T47D (cell line): ENCODE measurements around the gene MKRN3.
A peak's percentile ranks its signal among the peaks of the same experiment; 100 is the strongest.

Experiments used
- DNase-seq, 2 experiments: peaks; one replicate each; pipeline versions ENCODE4 v3.0.0 to v3.0.0-alpha.2; 2011 to 2012; ENCODE audit warnings: low read depth in 1 of 2, low spot score in 1 of 2
- JUND ChIP-seq: IDR thresholded peaks from 2 replicates; pipeline ENCODE4 v1.6.1; 2012; ENCODE audit warnings: low read depth
- in situ Hi-C: cut with HindIII; loops from 2 replicates; pipeline ENCODE4 v1.10.0; 2016; ENCODE audit warnings: low sequenced_read_pairs, low pct_unique_long_range_greater_than_20kb

Gene MKRN3

DNA sequence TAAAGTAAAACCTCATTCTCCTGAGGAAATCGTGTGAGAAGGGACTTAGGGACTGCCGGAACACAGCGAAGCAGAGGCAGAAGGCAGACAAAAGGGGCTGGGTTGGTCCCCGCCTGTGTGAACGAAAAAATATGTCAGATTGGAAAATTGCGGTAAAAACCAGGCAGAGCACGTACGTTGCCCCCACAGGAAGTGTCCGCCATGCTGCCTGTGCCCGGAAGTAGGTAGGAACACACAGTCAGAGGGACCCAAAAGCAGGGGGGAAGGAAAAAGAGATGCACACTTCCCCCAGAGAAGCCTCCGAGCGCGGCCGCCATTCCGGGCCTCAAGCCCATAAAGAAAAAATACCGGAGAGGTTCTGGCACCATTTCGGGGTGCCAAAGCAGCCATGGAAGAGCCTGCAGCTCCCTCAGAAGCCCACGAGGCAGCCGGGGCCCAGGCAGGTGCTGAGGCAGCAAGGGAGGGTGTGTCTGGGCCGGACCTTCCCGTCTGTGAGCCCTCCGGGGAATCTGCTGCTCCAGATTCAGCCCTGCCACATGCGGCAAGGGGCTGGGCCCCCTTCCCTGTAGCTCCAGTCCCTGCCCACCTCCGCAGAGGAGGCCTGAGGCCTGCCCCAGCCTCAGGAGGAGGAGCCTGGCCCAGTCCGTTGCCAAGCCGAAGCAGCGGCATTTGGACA, at the start of gene MKRN3:
Gene MKRN3, plus strand, starts transcription at position 280 of the 676 bp plus-strand sequence. Its CDS starts 109 bp downstream, at position 389.
- TF ChIP-seq JUND, result no peak
- in situ Hi-C loops, result no loop called here
- DNase-seq, result peak in 1 of 2 experiments; percentile 77

GRCh38 chr15:23516866-23517265, 48.6 kb upstream of the MKRN3 start:
- in situ Hi-C loops, result no loop called here
- no peak for TF ChIP-seq JUND

GRCh38 chr15:23518104-23518503, 47.4 kb upstream of the MKRN3 start:
- no peak for TF ChIP-seq JUND
- in situ Hi-C loops, result no loop called here
- no peak for DNase-seq

More at GRCh38 chr15:23516866-23517265, 48.6 kb upstream of the MKRN3 start:
- no peak for DNase-seq

- no peak for DNase-seq
- in situ Hi-C loops, result no loop called here
- TF ChIP-seq JUND, result no peak
These were observed 40.7 kb upstream of the MKRN3 start for GRCh38 chr15:23524816-23525215.

- no peak for TF ChIP-seq JUND
- in situ Hi-C loops, result no loop called here
- DNase-seq, result no peak
These were observed 35.6 kb upstream of the MKRN3 start for GRCh38 chr15:23529891-23530290.

GRCh38 chr15:23532024-23532423, 33.5 kb upstream of the MKRN3 start:
- in situ Hi-C loops, result no loop called here
- DNase-seq, result peak in 1 of 2 experiments; percentile 30
- TF ChIP-seq JUND, result no peak

DNA sequence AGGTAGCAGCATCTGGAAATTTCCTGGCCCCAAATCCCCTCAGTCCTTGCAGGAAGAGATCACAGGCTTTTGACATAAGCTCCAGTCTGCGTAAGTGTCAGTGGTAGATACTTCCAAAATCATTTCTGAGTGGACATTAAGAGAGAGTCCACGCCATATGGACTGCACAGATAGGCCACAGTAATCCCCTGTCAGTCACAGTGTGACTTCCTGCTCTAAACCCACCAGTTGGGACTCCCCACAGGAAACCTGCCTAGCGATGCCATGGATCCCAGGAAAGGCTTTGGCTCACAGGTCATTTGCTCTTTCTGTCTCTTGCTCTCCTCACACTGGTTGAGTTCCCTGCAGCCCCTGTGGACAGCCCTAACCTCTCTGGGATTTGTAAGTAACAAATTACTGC, 28.8 kb upstream of the MKRN3 start:
- no peak for TF ChIP-seq JUND
- DNase-seq, result no peak
- in situ Hi-C loops, result no loop called here

DNA sequence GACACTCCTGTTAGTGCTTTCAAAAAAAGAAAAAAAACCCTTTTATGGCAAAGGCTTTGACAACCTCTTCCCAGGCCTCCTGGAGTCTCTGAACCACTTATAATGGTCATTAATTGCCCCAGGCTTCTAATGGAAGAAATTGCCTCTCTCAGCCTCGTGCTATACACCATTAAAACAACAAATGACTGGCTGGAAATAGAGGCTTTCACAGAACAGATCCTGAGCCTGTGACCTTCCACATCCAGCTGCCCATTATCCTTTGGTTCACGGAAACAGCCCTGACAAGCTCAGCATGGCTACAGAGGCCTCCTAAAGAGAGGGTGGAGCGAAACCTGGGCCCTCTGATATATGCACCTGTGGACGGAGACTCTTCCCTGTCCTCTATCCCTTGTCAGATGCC, 26.8 kb upstream of the MKRN3 start:
- TF ChIP-seq JUND, result no peak
- in situ Hi-C loops, result no loop called here
- no peak for DNase-seq

GRCh38 chr15:23539892-23540291, 25.6 kb upstream of the MKRN3 start:
- in situ Hi-C loops, result no loop called here
- no peak for TF ChIP-seq JUND
- no peak for DNase-seq

GRCh38 chr15:23546158-23546557, 19.3 kb upstream of the MKRN3 start:
- no peak for DNase-seq
- in situ Hi-C loops, result no loop called here
- no peak for TF ChIP-seq JUND

DNA sequence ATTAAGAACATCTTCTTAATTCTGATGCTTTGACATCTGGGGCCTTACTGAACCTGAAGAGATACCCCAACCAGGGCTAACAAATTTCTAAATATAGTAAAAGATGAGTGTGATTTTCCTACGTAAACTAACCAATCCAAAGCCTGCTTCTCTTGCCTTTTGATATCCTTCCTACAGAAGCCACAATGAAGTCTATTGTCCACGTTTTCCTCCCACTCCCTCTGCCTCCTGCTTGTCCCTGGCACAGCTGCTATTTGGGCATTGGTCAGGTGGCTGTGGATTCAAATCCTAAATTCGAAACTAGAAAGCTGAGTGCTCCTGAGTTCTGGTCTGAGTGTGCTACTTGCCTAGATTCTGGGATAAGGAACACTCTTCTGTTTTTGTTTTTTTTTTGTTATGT, 17.4 kb upstream of the MKRN3 start:
- DNase-seq, result no peak
- no peak for TF ChIP-seq JUND
- in situ Hi-C loops, result no loop called here

GRCh38 chr15:23561914-23562313, 3.6 kb upstream of the MKRN3 start:
- in situ Hi-C loops, result no loop called here
- DNase-seq, result no peak
- no peak for TF ChIP-seq JUND

GRCh38 chr15:23564821-23565394, 566 bp upstream of the MKRN3 start:
- DNase-seq, result no peak
- TF ChIP-seq JUND, result no peak
- in situ Hi-C loops, result no loop called here
